OCI-LY1 (cell line): Measurements from ENCODE around the gene FNBP1.

Experiments used
- H2AFZ ChIP-seq: fragments of 200-600 bp; sonication (generic), shearing (Covaris generic); 2 replicates; pipeline ENCODE4 v1.6.0; 2014; ENCODE audit warnings: antibody characterized with exemption, mild to moderate bottlenecking, low read length
- H3F3A ChIP-seq: fragments of 200-600 bp; sonication (generic), shearing (Covaris generic); 2 replicates; pipeline ENCODE4 v1.6.0; 2014; ENCODE audit warnings: mild to moderate bottlenecking, antibody characterized with exemption, low read length, moderate library complexity; ENCODE audit not compliant: insufficient read depth
- H3K27ac ChIP-seq: fragments of 200-600 bp; sonication (generic); 2 replicates; pipeline ENCODE4 v1.5.1; 2014; ENCODE audit warnings: low read length, mixed run types, mild to moderate bottlenecking, low read depth; ENCODE audit not compliant: poor library complexity, severe bottlenecking
- H3K27me3 ChIP-seq: fragments of 200-600 bp; sonication (generic); 2 replicates; pipeline ENCODE4 v1.6.0; 2014; ENCODE audit warnings: antibody characterized with exemption, mild to moderate bottlenecking, low read length, moderate library complexity; ENCODE audit not compliant: insufficient read depth
- H3K36me3 ChIP-seq: fragments of 200-600 bp; sonication (generic); 2 replicates; pipeline ENCODE4 v1.6.1; 2014; ENCODE audit warnings: mild to moderate bottlenecking, antibody characterized with exemption, low read length, moderate library complexity, mixed read lengths; ENCODE audit not compliant: insufficient read depth
- H3K4me1 ChIP-seq: fragments of 200-600 bp; sonication (generic); 2 replicates; pipeline ENCODE4 v1.5.1; 2014; ENCODE audit warnings: mild to moderate bottlenecking, low read length, moderate library complexity; ENCODE audit not compliant: insufficient read depth, severe bottlenecking
- H3K4me2 ChIP-seq: fragments of 200-600 bp; sonication (generic), shearing (Covaris generic); 2 replicates; pipeline ENCODE4 v1.6.1; 2014; ENCODE audit warnings: low read length
- H3K4me3 ChIP-seq: fragments of 200-600 bp; sonication (generic); 2 replicates; pipeline ENCODE4 v1.5.1; 2014; ENCODE audit warnings: low read length, low read depth, mild to moderate bottlenecking, mixed read lengths; ENCODE audit not compliant: poor library complexity, severe bottlenecking
- H3K79me2 ChIP-seq: fragments of 200-600 bp; shearing (Covaris generic); 2 replicates; pipeline ENCODE4 v1.6.1; 2016; ENCODE audit warnings: mixed run types, low read length, mixed read lengths; ENCODE audit not compliant: insufficient read depth
- H3K9ac ChIP-seq: fragments of 200-600 bp; sonication (generic), shearing (Covaris generic); 2 replicates; pipeline ENCODE4 v1.6.1; 2014; ENCODE audit warnings: mild to moderate bottlenecking, low read length, mixed read lengths
- H3K9me2 ChIP-seq: fragments of 200-600 bp; sonication (generic), shearing (Covaris generic); 2 replicates; pipeline ENCODE4 v1.6.1; 2014; ENCODE audit warnings: low read depth, mild to moderate bottlenecking, low read length, mixed read lengths
- H3K9me3 ChIP-seq: fragments of 200-600 bp; shearing (Covaris generic); 2 replicates; pipeline ENCODE4 v1.6.1; 2014; ENCODE audit warnings: low read length, mixed read lengths
- H4K20me1 ChIP-seq: fragments of 200-600 bp; sonication (generic), shearing (Covaris generic); 2 replicates; pipeline ENCODE4 v1.6.0; 2016; ENCODE audit warnings: mild to moderate bottlenecking, low read length; ENCODE audit not compliant: insufficient read depth
- EZH2 ChIP-seq: fragments of 200-600 bp; sonication (generic), shearing (Covaris generic); IDR thresholded peaks from 2 replicates; pipeline ENCODE4 v1.8.0; 2017; ENCODE audit warnings: borderline replicate concordance, mixed run types, mild to moderate bottlenecking, antibody characterized with exemption, low read length, moderate library complexity, mixed read lengths
- TF ChIP-seq, protein P1 (sequence below): fragments of 200-600 bp; sonication (generic), shearing (Covaris generic); IDR thresholded peaks from 2 replicates; pipeline ENCODE4 v1.5.1; 2017; ENCODE audit warnings: mild to moderate bottlenecking, antibody characterized with exemption, low read length, moderate library complexity, mixed read lengths

FNBP1 gene

DNA sequence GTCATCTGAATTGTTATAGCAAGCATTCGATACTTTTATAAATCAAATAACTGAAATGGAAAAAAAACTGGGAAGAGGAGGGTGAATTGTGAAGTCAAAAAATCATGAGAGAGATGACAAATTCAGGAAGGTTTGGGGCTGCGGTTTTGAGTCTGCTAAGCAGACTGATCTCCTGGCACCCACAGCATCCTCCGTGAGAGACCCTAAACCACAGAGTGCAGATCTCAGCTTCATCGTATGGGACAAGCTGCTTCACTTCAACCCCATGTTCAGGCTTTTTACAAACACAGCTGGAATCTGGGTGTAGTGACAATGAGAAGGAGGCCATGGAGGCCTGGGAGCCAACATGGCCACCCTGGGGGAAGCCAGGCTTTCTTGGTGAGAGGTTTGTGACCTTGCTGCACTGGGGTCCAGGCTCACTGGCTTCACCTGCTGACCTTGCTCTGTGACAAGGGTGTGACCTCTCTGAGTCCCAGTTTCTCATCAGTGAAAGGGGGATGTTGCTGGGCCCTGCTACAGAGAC lies 188.3 kb downstream of the FNBP1 start:
- Histone ChIP-seq H3K4me2 (no peak overlapping the region), H3K9me3 (no peaks in the 10 kb centered on the region), H3K9ac (no peak overlapping the region), H3F3A (no peaks in the 10 kb centered on the region), H3K4me1 (peaks cover 7% of the 10 kb centered on the region), H3K9me2 (no peaks in the 10 kb centered on the region), H3K4me3 (no peak overlapping the region), H3K79me2 (no peaks in the 10 kb centered on the region), H3K36me3 (peaks cover 21% of the 10 kb centered on the region; the same call in 1 of the 2 replicates), H3K27ac (no peak overlapping the region), H2AFZ (no peak overlapping the region), H4K20me1 (no peaks in the 10 kb centered on the region), H3K27me3 (no peaks in the 10 kb centered on the region)
- TF ChIP-seq EZH2 = no peak
- TF ChIP-seq, protein P1, sequence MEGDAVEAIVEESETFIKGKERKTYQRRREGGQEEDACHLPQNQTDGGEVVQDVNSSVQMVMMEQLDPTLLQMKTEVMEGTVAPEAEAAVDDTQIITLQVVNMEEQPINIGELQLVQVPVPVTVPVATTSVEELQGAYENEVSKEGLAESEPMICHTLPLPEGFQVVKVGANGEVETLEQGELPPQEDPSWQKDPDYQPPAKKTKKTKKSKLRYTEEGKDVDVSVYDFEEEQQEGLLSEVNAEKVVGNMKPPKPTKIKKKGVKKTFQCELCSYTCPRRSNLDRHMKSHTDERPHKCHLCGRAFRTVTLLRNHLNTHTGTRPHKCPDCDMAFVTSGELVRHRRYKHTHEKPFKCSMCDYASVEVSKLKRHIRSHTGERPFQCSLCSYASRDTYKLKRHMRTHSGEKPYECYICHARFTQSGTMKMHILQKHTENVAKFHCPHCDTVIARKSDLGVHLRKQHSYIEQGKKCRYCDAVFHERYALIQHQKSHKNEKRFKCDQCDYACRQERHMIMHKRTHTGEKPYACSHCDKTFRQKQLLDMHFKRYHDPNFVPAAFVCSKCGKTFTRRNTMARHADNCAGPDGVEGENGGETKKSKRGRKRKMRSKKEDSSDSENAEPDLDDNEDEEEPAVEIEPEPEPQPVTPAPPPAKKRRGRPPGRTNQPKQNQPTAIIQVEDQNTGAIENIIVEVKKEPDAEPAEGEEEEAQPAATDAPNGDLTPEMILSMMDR = no peak

DNA sequence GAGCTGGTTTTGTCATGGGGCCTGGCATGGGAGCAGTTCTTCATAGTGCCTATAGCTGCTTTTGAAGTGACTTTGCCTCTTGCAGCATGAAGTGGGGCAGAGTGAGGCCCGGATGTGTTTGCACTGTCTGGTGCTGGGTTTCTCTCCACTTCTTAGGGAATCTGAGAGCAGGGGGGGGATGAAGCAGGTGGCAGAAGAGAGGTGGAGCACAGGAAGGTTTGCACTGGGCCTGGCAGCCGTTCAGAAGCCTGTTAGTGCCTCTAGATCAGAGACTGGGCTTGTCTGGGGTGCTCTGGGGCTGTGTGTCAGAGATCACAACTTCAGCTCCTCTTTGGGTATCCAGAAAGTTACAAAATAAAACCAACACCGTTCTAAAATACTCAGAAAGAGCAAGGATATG lies 189.4 kb downstream of the FNBP1 start:
- Histone ChIP-seq H3K27me3 (no peaks in the 10 kb centered on the region), H3K4me1 (peaks cover 7% of the 10 kb centered on the region), H3K4me2 (no peak overlapping the region), H3K36me3 (peaks cover 21% of the 10 kb centered on the region; the same call in 1 of the 2 replicates), H3F3A (no peaks in the 10 kb centered on the region), H3K9ac (no peak overlapping the region), H3K4me3 (no peak overlapping the region), H2AFZ (no peak overlapping the region), H3K79me2 (no peaks in the 10 kb centered on the region), H3K9me3 (no peaks in the 10 kb centered on the region), H4K20me1 (no peaks in the 10 kb centered on the region), H3K27ac (no peak overlapping the region), H3K9me2 (no peaks in the 10 kb centered on the region)
- TF ChIP-seq, protein P1 = no peak
- no peak for TF ChIP-seq EZH2

GRCh38 chr9:129852579-129852978 lies 190.4 kb downstream of the FNBP1 start:
- no peaks in the 10 kb centered on the region for H3K79me2 ChIP-seq
- peaks cover 7% of the 10 kb centered on the region for H3K4me1 ChIP-seq
- no peak overlapping the region for H3K4me2 ChIP-seq
- no peak overlapping the region for H3K4me3 ChIP-seq
- H3K9ac ChIP-seq = no peak overlapping the region
- H4K20me1 ChIP-seq = no peaks in the 10 kb centered on the region
- H3K36me3 ChIP-seq = peaks cover 21% of the 10 kb centered on the region; the same call in 1 of the 2 replicates
- TF ChIP-seq, protein P1 = no peak
- TF ChIP-seq EZH2 = no peak
- no peaks in the 10 kb centered on the region for H3K9me2 ChIP-seq
- no peaks in the 10 kb centered on the region for H3K27me3 ChIP-seq
- no peaks in the 10 kb centered on the region for H3F3A ChIP-seq
- H3K9me3 ChIP-seq = no peaks in the 10 kb centered on the region
- H3K27ac ChIP-seq = no peak overlapping the region
- H2AFZ ChIP-seq = no peak overlapping the region
